WI38 (cell line): Measurements from ENCODE around the gene TSC22D1.

Source experiments
- H3K4me3 ChIP-seq: 2 replicates; pipeline ENCODE4 v1.5.1; 2011; ENCODE audit warnings: low read depth, mild to moderate bottlenecking, control low read depth, low read length
- CTCF ChIP-seq: IDR thresholded peaks from 2 replicates; pipeline ENCODE4 v1.5.1; 2012; ENCODE audit warnings: low read depth, mild to moderate bottlenecking, control low read depth, low read length

TSC22D1 gene

GRCh38 chr13:44417876-44418275 lies 158.3 kb downstream of the TSC22D1 start:
- no peak overlapping the region for H3K4me3 ChIP-seq
- no peak for TF ChIP-seq CTCF

GRCh38 chr13:44417446-44417845 lies 158.7 kb downstream of the TSC22D1 start:
- H3K4me3 ChIP-seq: no peak overlapping the region
- TF ChIP-seq CTCF: no peak

- no peak overlapping the region for H3K4me3 ChIP-seq
- TF ChIP-seq CTCF: no peak
Observed at GRCh38 chr13:44416744-44417143, 159.4 kb downstream of the TSC22D1 start.

- no peak overlapping the region for H3K4me3 ChIP-seq
- TF ChIP-seq CTCF: no peak
Observed at GRCh38 chr13:44416301-44416700, 159.8 kb downstream of the TSC22D1 start.

GRCh38 chr13:44415815-44416214 lies 160.3 kb downstream of the TSC22D1 start:
- TF ChIP-seq CTCF: no peak
- H3K4me3 ChIP-seq: no peak overlapping the region

GRCh38 chr13:44414716-44415115 lies 161.4 kb downstream of the TSC22D1 start:
- no peak overlapping the region for H3K4me3 ChIP-seq
- TF ChIP-seq CTCF: no peak

- TF ChIP-seq CTCF: no peak
Observed at GRCh38 chr13:44413095-44413494, 163.0 kb downstream of the TSC22D1 start.

More at GRCh38 chr13:44413095-44413494, 163.0 kb downstream of the TSC22D1 start:
- H3K4me3 ChIP-seq: no peak overlapping the region
